ENCODE results near the gene SNAPC1.
A peak's percentile ranks its signal among the peaks of the same experiment; 100 is the strongest.

- TF ChIP-seq EZH2 (IDR thresholded peaks at IDR 0.05; ENCODE audit: borderline replicate concordance, low read depth, low read length, severe bottlenecking) (no peak), POLR2AphosphoS5 (IDR thresholded peaks at IDR 0.05; ENCODE audit: insufficient read depth, low read depth, low read length) (peak; percentile 87), POLR2A (IDR thresholded peaks at IDR 0.05; ENCODE audit: low read depth, low read length) (peak; percentile 77), CTCF (IDR thresholded peaks at IDR 0.05; ENCODE audit: extremely low read depth in 1 of 2, insufficient read depth in 1 of 2, low read depth in 1 of 2, low read length in 2 of 2) (no peak), MYC (IDR thresholded peaks at IDR 0.05; ENCODE audit: low read depth, low read length) (no peak)
Measured at GRCh38 chr14:61750708-61751474, 11.3 kb upstream of the SNAPC1 start.

All from endothelial cell of umbilical vein (primary cell).